ENCODE data around the gene SH3GL3. TPM values are rescaled to one million over a fixed set of nuclear protein-coding genes. Genes with fewer than 3 reads are reported as not detected.

The SH3GL3 gene
- total RNA-seq, result under 0.01 TPM in 1 of 2 replicates, not detected in the other

GRCh38 chr15:83446904-83447709 is at the start of gene SH3GL3:
Gene SH3GL3 (plus strand): TSS chr15:83447341. CDS start chr15:83447534, 193 bp downstream.
- DNase-seq (ENCODE audit: low read depth in 2 of 2), result peak; percentile 85 to 87

GRCh38 chr15:83398626-83399025 is 48.5 kb upstream of the SH3GL3 start:
- DNase-seq (ENCODE audit: low read depth in 2 of 2), result peak in 1 of 2 donors; percentile 13

GRCh38 chr15:83404121-83404520 is 43.0 kb upstream of the SH3GL3 start:
- DNase-seq (ENCODE audit: low read depth in 2 of 2), result no peak

- DNase-seq (ENCODE audit: low read depth in 2 of 2), result no peak
Measured at GRCh38 chr15:83410532-83410931, 36.6 kb upstream of the SH3GL3 start.

- DNase-seq (ENCODE audit: low read depth in 2 of 2), result no peak
Measured at GRCh38 chr15:83413054-83413719, 34.0 kb upstream of the SH3GL3 start.

- no peak for DNase-seq (ENCODE audit: low read depth in 2 of 2)
Measured at GRCh38 chr15:83422081-83422480, 25.1 kb upstream of the SH3GL3 start.

GRCh38 chr15:83422541-83422940 is 24.6 kb upstream of the SH3GL3 start:
- DNase-seq (ENCODE audit: low read depth in 2 of 2), result no peak

GRCh38 chr15:83424101-83424500 is 23.0 kb upstream of the SH3GL3 start:
- no peak for DNase-seq (ENCODE audit: low read depth in 2 of 2)

- DNase-seq (ENCODE audit: low read depth in 2 of 2), result no peak
Measured at GRCh38 chr15:83430441-83430840, 16.7 kb upstream of the SH3GL3 start.

- DNase-seq (ENCODE audit: low read depth in 2 of 2), result no peak
Measured at GRCh38 chr15:83431521-83431920, 15.6 kb upstream of the SH3GL3 start.

GRCh38 chr15:83435202-83435601 is 11.9 kb upstream of the SH3GL3 start:
- no peak for DNase-seq (ENCODE audit: low read depth in 2 of 2)

- no peak for DNase-seq (ENCODE audit: low read depth in 2 of 2)
Measured at GRCh38 chr15:83435782-83436181, 11.4 kb upstream of the SH3GL3 start.

- DNase-seq (ENCODE audit: low read depth in 2 of 2), result peak; percentile 64 to 73
Measured at GRCh38 chr15:83436513-83437158, 10.5 kb upstream of the SH3GL3 start.

- DNase-seq (ENCODE audit: low read depth in 2 of 2), result no peak
Measured at GRCh38 chr15:83443076-83443847, 3.9 kb upstream of the SH3GL3 start.

- no peak for DNase-seq (ENCODE audit: low read depth in 2 of 2)
Measured at GRCh38 chr15:83444936-83445335, 2.2 kb upstream of the SH3GL3 start.

- peak in 1 of 2 donors; percentile 13 for DNase-seq (ENCODE audit: low read depth in 2 of 2)
Measured at GRCh38 chr15:83445643-83446042, 1.5 kb upstream of the SH3GL3 start.

- no peak for DNase-seq (ENCODE audit: low read depth in 2 of 2)
Measured at GRCh38 chr15:83446417-83446816, 724 bp upstream of the SH3GL3 start.

- DNase-seq (ENCODE audit: low read depth in 2 of 2), result no peak
Measured at GRCh38 chr15:83449250-83449671, 2.1 kb downstream of the SH3GL3 start.

GRCh38 chr15:83449937-83450506 is 2.9 kb downstream of the SH3GL3 start:
- DNase-seq (ENCODE audit: low read depth in 2 of 2), result no peak

- no peak for DNase-seq (ENCODE audit: low read depth in 2 of 2)
Measured at GRCh38 chr15:83457149-83457548, 10.0 kb downstream of the SH3GL3 start.

- no peak for DNase-seq (ENCODE audit: low read depth in 2 of 2)
Measured at GRCh38 chr15:83458381-83458780, 11.2 kb downstream of the SH3GL3 start.

Data from lung microvascular endothelial cell (primary cell).